GM12892 (cell line): ENCODE measurements around the gene ANXA6.
A peak's percentile ranks its signal among the peaks of the same experiment; 100 is the strongest.

Experiments used
- DNase-seq: peaks from one replicate; pipeline ENCODE4 v3.0.0; 2011; ENCODE audit not compliant: insufficient read length
- FAIRE-seq: peaks from 2 replicates; lab custom pipeline; 2011; peaks lifted over from hg19 to GRCh38; lab: Jason Lieb, UNC
- POLR2A ChIP-seq: IDR thresholded peaks from 2 replicates; pipeline ENCODE4 v1.6.1; 2011; ENCODE audit warnings: low read depth, low read length, control low read depth
- POLR2AphosphoS5 ChIP-seq: IDR thresholded peaks from 2 replicates; pipeline ENCODE4 v1.6.1; 2011; ENCODE audit warnings: low read depth, low read length, control low read depth
- TAF1 ChIP-seq: IDR thresholded peaks from 2 replicates; pipeline ENCODE4 v1.6.1; 2011; ENCODE audit warnings: low read depth, mild to moderate bottlenecking, control low read depth, low read length, borderline replicate concordance

ANXA6 gene

DNA sequence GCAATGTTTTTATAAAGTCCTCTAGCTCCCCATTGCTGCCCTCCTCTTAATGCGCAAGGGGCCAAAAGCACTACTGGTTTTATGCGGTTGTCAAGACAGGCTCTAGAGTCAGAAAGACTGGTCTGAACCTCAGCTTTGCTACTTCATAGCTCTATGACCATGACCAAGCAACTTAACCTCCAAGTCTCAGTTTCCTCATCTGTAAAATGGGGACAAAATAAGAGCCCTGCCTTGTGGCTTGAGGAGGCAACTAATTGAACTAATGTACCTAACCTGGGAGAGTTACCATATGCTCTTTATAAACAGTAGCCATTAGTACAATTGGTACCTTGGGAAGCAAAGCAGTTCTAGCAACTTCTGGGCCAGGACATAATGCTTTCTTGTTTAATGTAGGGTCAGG, 36.5 kb downstream of the ANXA6 start:
- no peak for TF ChIP-seq TAF1
- no peak for FAIRE-seq
- no peak for DNase-seq

GRCh38 chr5:151118913-151119575, 38.5 kb downstream of the ANXA6 start:
- peak; percentile 32; the same call in 1 of the 2 replicates for TF ChIP-seq POLR2AphosphoS5
- TF ChIP-seq TAF1: no peak
- TF ChIP-seq POLR2A: no peak
- FAIRE-seq: no peak
- no peak for DNase-seq

- no peak for TF ChIP-seq POLR2A
- no peak for TF ChIP-seq POLR2AphosphoS5
- no peak for TF ChIP-seq TAF1
- DNase-seq (peak; percentile 61), FAIRE-seq (peak; percentile 60)
These were observed 42.2 kb downstream of the ANXA6 start for GRCh38 chr5:151115272-151115905.

DNA sequence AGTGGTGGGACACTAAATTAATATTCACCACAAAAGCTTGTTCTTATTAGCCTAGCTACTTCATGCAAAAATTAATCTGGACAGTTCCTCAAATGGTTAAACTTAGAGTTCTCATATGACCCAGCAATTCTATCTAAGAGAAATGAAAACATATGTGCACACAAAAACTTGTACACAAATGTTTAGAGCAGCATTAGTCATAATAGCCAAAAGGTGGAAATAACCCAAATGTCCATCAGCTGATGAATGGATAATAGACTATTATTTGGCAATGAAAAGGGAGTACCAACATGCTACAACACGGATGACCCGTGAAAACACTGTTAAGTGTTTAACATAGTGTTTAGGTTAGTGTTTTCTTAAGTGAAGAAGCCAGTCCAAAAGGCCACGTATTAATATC, 43.9 kb downstream of the ANXA6 start:
- TF ChIP-seq POLR2A: no peak
- no peak for TF ChIP-seq POLR2AphosphoS5
- DNase-seq (no peak), FAIRE-seq (no peak)

DNA sequence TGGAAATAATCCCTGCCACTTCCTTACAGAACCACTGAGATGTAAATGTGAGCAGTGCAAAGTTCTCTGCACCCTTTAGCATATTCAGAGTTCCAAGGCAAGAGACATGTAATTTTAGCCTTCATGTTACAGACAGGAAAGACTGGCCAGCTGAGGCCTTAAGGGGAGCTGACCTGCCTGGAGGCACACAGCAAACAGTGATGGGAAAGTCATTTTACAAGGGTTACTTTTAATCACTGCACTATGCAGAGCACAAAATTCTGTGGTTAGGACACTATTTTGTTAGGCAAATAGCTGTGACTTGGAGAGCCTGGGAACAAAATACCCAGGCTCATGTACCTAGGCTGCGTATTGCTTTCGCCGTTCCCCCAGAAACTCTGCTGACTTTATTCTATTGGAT, 46.6 kb downstream of the ANXA6 start:
- FAIRE-seq: peak; percentile 73
- no peak for TF ChIP-seq TAF1
- peak; percentile 14; the same call in 1 of the 2 replicates for TF ChIP-seq POLR2A
- DNase-seq: no peak

DNA sequence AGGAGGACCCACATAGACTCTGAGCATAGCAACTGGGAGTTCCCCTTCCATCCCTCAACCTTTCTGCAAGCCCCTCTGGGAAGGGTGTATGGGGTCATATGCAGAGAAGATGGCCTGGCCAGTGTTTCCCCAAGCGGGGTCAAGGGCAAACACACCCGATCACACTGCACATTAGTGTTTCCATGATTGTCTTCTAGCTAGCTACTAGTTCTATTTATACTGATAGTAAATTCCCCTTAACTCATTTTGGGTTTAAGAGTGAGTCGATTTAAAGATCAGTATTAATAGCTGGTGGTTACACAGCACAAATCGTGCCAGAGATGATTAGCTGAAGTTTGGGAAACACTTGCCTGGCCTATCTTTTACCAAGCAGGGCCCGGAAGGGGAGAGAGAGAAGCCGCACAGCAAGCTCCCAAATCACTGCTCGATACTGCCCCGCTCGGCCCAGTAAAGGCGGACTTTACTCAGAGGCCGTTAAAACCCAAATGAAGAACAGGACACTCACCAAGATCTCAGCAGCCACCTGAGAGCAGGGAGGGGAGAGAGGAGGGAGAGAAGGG, 47.4 kb downstream of the ANXA6 start:
- TF ChIP-seq TAF1 (no peak), POLR2AphosphoS5 (no peak), POLR2A (no peak)
- no peak for DNase-seq
- peak; percentile 90 for FAIRE-seq

DNA sequence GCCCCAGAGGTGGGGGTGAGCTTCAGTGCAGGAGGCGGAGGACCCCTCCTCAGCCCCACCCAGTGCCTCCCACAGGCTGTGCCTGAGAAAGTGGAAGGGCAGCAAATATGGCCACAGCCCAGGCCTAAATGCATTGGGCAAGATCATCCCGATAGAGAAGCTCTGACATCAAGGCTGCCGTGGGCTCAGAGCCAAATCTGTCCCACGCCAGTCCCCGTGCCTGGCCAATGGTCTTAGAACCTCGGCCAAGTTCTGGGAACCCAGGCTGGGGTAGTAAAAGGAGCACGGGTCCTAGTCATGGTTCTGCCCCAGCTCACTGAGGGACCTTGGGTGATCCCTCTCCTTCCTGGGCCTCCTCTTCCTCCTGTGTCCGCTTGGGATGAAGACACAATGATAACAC, 49.0 kb downstream of the ANXA6 start:
- DNase-seq (no peak), FAIRE-seq (peak; percentile 33)
- TF ChIP-seq TAF1: no peak
- TF ChIP-seq POLR2AphosphoS5: no peak
- TF ChIP-seq POLR2A: no peak

GRCh38 chr5:151107738-151108520, 49.6 kb downstream of the ANXA6 start:
- TF ChIP-seq TAF1 (no peak), POLR2AphosphoS5 (peak; percentile 50; the same call in 1 of the 2 replicates)
- peak; percentile 84 for FAIRE-seq
- no peak for DNase-seq

DNA sequence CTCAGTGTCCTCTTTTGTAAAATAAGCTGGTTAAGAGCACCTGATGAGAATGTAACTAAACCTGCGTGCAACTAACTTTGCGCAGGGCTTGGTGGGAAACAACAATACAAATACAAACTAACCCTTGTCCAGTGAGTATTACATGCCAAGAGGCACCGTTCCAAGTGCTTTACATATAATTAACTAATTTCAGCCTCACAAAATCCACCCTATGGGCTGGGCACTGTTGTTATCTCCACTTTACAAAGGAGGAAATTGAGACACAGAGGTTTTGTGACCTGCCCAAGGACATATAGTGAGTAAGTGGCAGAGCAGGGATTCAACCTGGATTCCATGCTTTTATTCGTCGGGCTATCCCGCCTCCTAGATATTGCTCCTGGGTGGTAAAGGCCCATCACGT, 50.5 kb downstream of the ANXA6 start:
- no peak for FAIRE-seq
- TF ChIP-seq TAF1: no peak
- no peak for TF ChIP-seq POLR2AphosphoS5
- no peak for TF ChIP-seq POLR2A
- no peak for DNase-seq

- TF ChIP-seq TAF1 (no peak), POLR2AphosphoS5 (no peak; the same call in 1 of the 2 replicates), POLR2A (no peak)
- DNase-seq: no peak
- no peak for FAIRE-seq
These were observed 51.1 kb downstream of the ANXA6 start for GRCh38 chr5:151106509-151106908.

- FAIRE-seq (no peak), DNase-seq (no peak)
- TF ChIP-seq POLR2A (no peak), POLR2AphosphoS5 (no peak), TAF1 (no peak)
These were observed 51.5 kb downstream of the ANXA6 start for GRCh38 chr5:151106043-151106442.

DNA sequence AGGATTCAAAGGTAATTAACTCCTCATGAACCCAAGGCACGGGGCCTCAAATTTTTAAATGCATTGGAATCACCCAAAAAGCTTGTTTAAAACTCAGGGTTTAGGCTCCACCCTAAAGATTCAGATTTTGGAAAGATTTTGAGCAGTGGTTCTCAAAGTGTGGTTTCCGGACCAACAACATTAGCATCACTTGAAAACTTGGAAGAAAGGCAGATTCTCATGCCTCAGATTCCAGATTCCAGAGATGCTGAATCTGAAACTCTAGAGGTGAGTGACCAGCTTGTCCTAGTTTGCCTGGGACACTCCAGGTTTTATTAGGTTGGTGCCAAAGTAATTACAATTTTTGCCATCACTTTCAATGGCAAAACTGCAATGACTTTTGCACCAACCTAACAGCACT, 52.0 kb downstream of the ANXA6 start:
- no peak for TF ChIP-seq POLR2AphosphoS5
- TF ChIP-seq TAF1: no peak
- TF ChIP-seq POLR2A: no peak
- FAIRE-seq: no peak
- DNase-seq: no peak
